Medulla oblongata (tissue), 1 donor: ENCODE results near the gene CA5A.

ENCODE experiments used
- DNase-seq: peaks from one replicate; pipeline ENCODE4 v3.0.0-alpha.2; 2015; ENCODE audit errors: extremely low spot score

The CA5A gene

GRCh38 chr16:87963400-87963799 is 27.1 kb upstream of the CA5A start:
- no peak for DNase-seq

DNA sequence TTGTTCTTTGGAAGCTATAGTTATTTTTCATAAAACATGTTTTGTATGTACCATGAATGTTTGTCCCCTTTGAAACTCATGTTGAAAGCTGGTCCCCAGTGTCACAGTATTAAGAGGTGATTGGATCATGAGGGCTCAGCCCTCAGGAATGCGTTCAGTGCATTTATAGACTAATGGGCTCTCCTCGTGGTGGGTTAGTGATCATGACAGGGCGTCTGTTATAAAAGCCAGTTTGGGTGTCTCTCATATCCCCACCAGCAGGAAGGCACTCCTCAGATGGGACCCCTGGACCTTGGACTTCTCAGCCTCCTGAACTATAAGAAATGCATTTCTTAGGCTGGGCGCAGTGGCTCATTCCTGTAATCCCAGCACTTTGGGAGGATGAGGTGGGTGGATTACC is 25.3 kb upstream of the CA5A start:
- no peak for DNase-seq

GRCh38 chr16:87960852-87961251 is 24.5 kb upstream of the CA5A start:
- DNase-seq, result no peak

GRCh38 chr16:87960296-87960695 is 24.0 kb upstream of the CA5A start:
- no peak for DNase-seq

- no peak for DNase-seq
Observed at GRCh38 chr16:87959391-87959990, 23.2 kb upstream of the CA5A start.

GRCh38 chr16:87958632-87959031 is 22.3 kb upstream of the CA5A start:
- no peak for DNase-seq

DNA sequence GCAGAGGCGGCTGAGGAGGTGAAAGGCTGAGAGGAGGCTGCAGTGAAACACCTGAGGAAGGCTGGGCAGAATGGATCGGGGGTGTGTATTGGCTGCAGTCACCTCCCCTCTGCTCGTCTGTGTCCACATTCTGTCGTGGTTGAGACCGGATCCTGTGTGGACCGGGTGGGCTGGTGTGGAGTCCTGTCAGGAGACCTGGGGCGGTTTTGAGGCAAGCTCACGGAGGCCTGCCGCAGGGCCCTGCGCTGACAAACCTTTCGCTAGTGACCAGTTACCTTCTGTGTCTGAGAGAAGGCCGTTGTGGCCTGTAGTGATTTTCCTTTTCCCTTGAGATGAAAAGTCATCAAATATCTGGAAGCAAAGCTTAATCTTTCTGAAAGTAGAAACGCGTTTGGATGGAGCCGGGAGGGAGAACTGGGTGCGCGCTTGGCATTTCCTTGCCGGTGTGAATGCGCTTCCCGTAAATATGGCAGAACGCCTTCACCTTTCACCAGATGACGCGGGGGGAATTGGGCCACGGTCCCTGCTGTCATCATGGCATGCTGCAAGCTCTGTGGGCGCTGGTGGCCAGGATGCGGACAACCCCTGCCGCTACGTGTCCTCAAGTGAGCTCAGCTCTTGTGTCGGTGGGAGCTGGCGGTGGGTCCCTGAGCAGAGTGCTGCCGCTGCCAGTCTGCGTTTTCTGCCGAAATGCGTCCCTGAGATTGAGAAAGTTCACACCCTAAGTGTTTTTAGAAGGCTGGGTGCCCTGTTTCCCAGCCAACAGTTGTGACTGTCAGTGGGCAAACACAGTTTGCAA is 21.2 kb upstream of the CA5A start:
- DNase-seq, result no peak

DNA sequence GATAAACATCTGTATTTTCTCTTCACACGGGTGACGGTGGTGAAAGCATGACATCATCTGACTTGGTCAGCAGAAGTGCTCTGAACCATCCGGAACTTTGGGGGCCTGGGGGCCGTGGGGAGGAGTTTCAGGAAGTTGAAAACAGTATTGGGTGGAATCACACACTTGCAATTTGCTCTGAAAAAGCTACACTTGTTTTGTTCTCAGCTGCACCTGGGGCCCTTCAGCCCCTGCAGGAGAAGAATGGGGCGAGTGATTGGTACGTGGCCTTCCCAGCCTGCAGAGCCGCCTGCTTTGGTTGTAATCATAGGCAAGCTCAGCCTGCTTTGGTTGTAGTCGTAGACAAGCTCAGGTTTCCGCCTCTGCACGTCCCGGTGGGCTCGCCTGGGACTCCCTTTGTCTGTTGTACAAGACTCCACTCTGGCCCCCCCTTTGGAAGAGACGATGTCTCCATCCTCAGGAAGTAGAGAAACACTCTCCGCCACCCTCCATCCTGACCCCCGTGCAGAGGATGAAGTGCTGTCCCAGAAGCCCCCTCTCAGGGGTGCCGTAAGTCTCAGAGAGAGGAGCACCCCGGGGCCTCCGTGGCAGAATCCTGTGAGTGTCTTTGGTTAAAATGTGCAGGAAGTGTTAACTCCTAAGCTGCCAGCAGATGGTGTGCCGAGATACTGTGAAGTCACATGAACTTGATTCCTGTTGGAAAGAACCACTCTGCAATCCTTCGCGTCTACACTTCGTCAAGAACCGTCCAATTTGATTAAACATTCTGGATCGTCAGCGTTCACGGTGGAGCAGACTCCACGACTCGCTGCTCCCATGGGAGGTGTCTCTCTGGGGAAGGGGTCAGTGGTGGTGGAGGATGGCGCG is 20.3 kb upstream of the CA5A start:
- DNase-seq, result peak; percentile 74

GRCh38 chr16:87956098-87956364 is 19.7 kb upstream of the CA5A start:
- no peak for DNase-seq

GRCh38 chr16:87955302-87956097 is 19.2 kb upstream of the CA5A start:
- DNase-seq, result no peak

DNA sequence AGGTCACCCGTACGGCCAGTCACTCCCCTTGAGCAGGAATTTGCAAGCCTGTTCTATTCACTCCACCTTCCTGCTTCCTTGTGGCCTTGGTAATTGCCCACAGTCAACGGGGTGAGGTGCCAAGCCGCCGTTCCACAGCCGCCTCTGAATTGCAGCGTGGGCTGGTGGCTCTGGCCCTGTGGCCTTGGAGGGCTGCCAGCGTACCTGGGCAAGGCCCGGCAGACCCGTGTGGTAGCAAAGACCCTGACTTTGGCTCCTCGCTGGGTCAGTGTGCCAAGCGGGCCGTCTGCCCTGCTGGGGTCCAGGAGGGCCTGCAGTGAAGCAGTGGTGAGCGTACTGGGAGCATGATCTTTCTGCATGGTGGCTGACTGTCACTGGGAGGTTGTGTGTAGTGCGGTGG is 18.5 kb upstream of the CA5A start:
- DNase-seq, result no peak

GRCh38 chr16:87954361-87954760 is 18.0 kb upstream of the CA5A start:
- DNase-seq, result peak; percentile 53

GRCh38 chr16:87953308-87954215 is 17.2 kb upstream of the CA5A start:
- DNase-seq, result peak; percentile 64

GRCh38 chr16:87952751-87953150 is 16.4 kb upstream of the CA5A start:
- DNase-seq, result no peak

- DNase-seq, result peak; percentile 37
Observed at GRCh38 chr16:87951552-87952538, 15.5 kb upstream of the CA5A start.

GRCh38 chr16:87950765-87951551 is 14.6 kb upstream of the CA5A start, which contains the start of gene BANP:
BANP (plus strand) TSS chr16:87951434; CDS start chr16:87975116, 23,682 bp downstream.
- DNase-seq, result peak; percentile 99

- peak; percentile 31 for DNase-seq
Observed at GRCh38 chr16:87949071-87949744, 12.9 kb upstream of the CA5A start.

GRCh38 chr16:87948735-87949070 is 12.4 kb upstream of the CA5A start:
- no peak for DNase-seq
